Vagina (tissue), 2 donors: ENCODE measurements around the gene RIN3.

ENCODE experiments used
- CTCF ChIP-seq, 3 experiments: fragments of 450-650 bp in 2 of 3; fragments of 200-600 bp in 1 of 3; sonication (generic) in 1 of 3; IDR thresholded peaks; one replicate each; pipeline ENCODE4 v1.5.1; 2017 to 2019; ENCODE audit warnings: antibody characterized with exemption in 3 of 3, mild to moderate bottlenecking in 2 of 3, moderate library complexity in 2 of 3
- POLR2A ChIP-seq, 2 donors: fragments of 450-650 bp; IDR thresholded peaks; one replicate each; pipeline ENCODE4 v1.6.1; 2017; ENCODE audit warnings: antibody characterized with exemption in 2 of 2, mild to moderate bottlenecking in 2 of 2, moderate library complexity in 2 of 2
- POLR2AphosphoS5 ChIP-seq, 2 donors: sonication (generic); formaldehyde crosslinking; IDR thresholded peaks; one replicate each; pipeline ENCODE4 v1.9.0; 2017; ENCODE audit warnings: antibody characterized with exemption in 2 of 2, mild to moderate bottlenecking in 2 of 2, low read depth in 1 of 2; ENCODE audit not compliant: insufficient read depth in 1 of 2

- TF ChIP-seq POLR2A (IDR thresholded peaks at IDR 0.05) (no peak), CTCF (IDR thresholded peaks at IDR 0.05) (no peak), POLR2AphosphoS5 (IDR thresholded peaks at IDR 0.05; ENCODE audit: insufficient read depth in 1 of 2, low read depth in 1 of 2) (no peak)
Observed at GRCh38 chr14:92601131-92601710, 87.6 kb downstream of the RIN3 start.
